Tibial artery (tissue), 4 donors: ENCODE data around the gene PLCXD3.

Source experiments
- DNase-seq, 2 donors: peaks; one replicate each; pipeline ENCODE4 v3.0.0-alpha.2; 2019
- H3K27ac ChIP-seq, 2 donors: fragments of 200-600 bp; sonication (generic) in 1 of 2; 1 replicate in 1 of 2; 2 replicates in 1 of 2; pipeline ENCODE4 v1.5.1; 2018 to 2019; ENCODE audit warnings: mild to moderate bottlenecking in 1 of 2
- H3K27me3 ChIP-seq, 2 donors: fragments of 200-600 bp; sonication (generic) in 1 of 2; one replicate each; pipeline versions ENCODE4 v1.5.1 to v1.6.0; 2016 to 2019
- H3K36me3 ChIP-seq, 3 donors: fragments of 200-600 bp; sonication (generic) in 2 of 3; one replicate each; pipeline ENCODE4 v1.5.1; 2016 to 2019; ENCODE audit warnings: mild to moderate bottlenecking in 2 of 3
- H3K4me1 ChIP-seq, 4 donors: fragments of 200-600 bp; sonication (generic) in 2 of 4; 1 replicate in 3 of 4; 2 replicates in 1 of 4; pipeline ENCODE4 v1.5.1; 2016 to 2019
- H3K4me3 ChIP-seq, 2 donors: fragments of 200-600 bp; sonication (generic) in 1 of 2; 1 replicate in 1 of 2; 2 replicates in 1 of 2; pipeline ENCODE4 v1.5.1; 2018 to 2019; ENCODE audit warnings: mild to moderate bottlenecking in 2 of 2
- H3K9me3 ChIP-seq, 3 donors: fragments of 200-600 bp; sonication (generic) in 1 of 3; one replicate each; pipeline ENCODE4 v1.5.1; 2016 to 2019
- CTCF ChIP-seq, 2 experiments: fragments of 200-600 bp in 1 of 2; fragments of 450-650 bp in 1 of 2; IDR thresholded peaks; one replicate each; pipeline ENCODE4 v1.5.1; 2017 to 2019; ENCODE audit warnings: antibody characterized with exemption in 2 of 2, mild to moderate bottlenecking in 1 of 2, moderate library complexity in 1 of 2
- intact Hi-C: fragments of 100-400 bp; cut with DNase I; formaldehyde crosslinking; loops from one replicate; pipeline ENCODE4 v1.15.0; 2023; ENCODE audit warnings: low total_unique reads

The PLCXD3 gene

DNA sequence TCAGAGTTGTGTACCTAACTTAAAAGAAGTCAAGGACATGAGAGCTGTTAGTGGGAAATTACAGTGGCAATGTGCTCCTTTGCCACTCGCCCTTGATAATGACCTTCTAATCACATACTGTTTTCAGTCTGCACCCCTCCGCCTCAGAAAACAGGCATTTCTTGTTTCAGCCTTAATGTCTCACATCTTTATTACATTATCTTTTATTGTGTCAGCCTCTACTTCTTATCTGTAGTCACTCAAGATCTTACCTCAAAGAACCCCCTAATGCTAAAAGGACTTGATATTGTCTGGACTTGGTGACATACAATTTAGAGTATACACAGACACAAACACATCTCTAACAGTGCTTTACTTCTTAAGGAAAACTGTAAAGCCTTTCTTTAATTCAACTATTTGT lies 97.9 kb downstream of the PLCXD3 start:
- Histone ChIP-seq H3K9me3 (no peaks in the 10 kb centered on the region), H3K36me3 (no peaks in the 10 kb centered on the region), H3K27me3 (no peaks in the 10 kb centered on the region), H3K4me1 (peaks cover 0 to 12% (median 0%) of the 10 kb centered on the region in 4 donors), H3K4me3 (no peak overlapping the region), H3K27ac (no peak overlapping the region)
- no peak for TF ChIP-seq CTCF (IDR thresholded peaks at IDR 0.05)
- no peak for DNase-seq
- intact Hi-C loops = no loop called here

- H3K4me1 ChIP-seq = peaks cover 0 to 12% (median 0%) of the 10 kb centered on the region in 4 donors
- H3K27me3 ChIP-seq = no peaks in the 10 kb centered on the region
- intact Hi-C loops = no loop called here
- no peak overlapping the region for H3K4me3 ChIP-seq
- no peak for TF ChIP-seq CTCF (IDR thresholded peaks at IDR 0.05)
- no peaks in the 10 kb centered on the region for H3K36me3 ChIP-seq
- no peak overlapping the region for H3K27ac ChIP-seq
- no peaks in the 10 kb centered on the region for H3K9me3 ChIP-seq
- DNase-seq = no peak
These were observed 99.7 kb downstream of the PLCXD3 start for GRCh38 chr5:41410737-41411136.

- Histone ChIP-seq H3K4me3 (no peak overlapping the region), H3K27me3 (no peaks in the 10 kb centered on the region), H3K36me3 (no peaks in the 10 kb centered on the region), H3K4me1 (peaks cover 0 to 12% (median 0%) of the 10 kb centered on the region in 4 donors), H3K9me3 (no peaks in the 10 kb centered on the region), H3K27ac (no peak overlapping the region)
- no peak for DNase-seq
- intact Hi-C loops = no loop called here
- no peak for TF ChIP-seq CTCF (IDR thresholded peaks at IDR 0.05)
These were observed 100.1 kb downstream of the PLCXD3 start for GRCh38 chr5:41410307-41410706.

- no peak for DNase-seq
- Histone ChIP-seq H3K36me3 (no peaks in the 10 kb centered on the region), H3K27me3 (no peaks in the 10 kb centered on the region), H3K27ac (peak overlapping the region in 1 of 2 donors; percentile 27), H3K9me3 (no peaks in the 10 kb centered on the region), H3K4me3 (no peak overlapping the region), H3K4me1 (peaks cover 0 to under 1% (median 0%) of the 10 kb centered on the region in 4 donors)
- no peak for TF ChIP-seq CTCF (IDR thresholded peaks at IDR 0.05)
- intact Hi-C loops = no loop called here
These were observed 101.5 kb downstream of the PLCXD3 start for GRCh38 chr5:41408676-41409443.

DNA sequence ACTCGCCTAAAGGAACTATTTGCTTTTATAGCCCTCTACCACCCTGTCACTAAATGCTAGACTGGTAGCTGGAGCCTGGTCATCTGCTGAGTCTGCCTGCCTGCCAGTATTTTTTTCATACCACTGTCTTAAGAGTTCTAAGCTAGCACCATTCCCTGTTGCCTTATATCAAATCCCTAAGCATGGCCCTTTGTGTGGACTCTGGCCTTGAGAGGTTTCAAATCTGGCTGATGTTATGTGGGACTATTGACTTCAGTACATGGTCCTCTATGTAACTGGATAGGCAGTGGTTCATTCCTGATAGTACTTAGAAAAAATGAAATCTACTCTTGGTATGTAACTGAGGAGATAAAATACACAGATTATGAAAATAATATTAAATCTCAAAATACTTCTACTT lies 103.5 kb downstream of the PLCXD3 start:
- DNase-seq = no peak
- no peaks in the 10 kb centered on the region for H3K36me3 ChIP-seq
- TF ChIP-seq CTCF (IDR thresholded peaks at IDR 0.05) = no peak
- H3K27ac ChIP-seq = no peak overlapping the region
- no peaks in the 10 kb centered on the region for H3K4me1 ChIP-seq
- intact Hi-C loops = no loop called here
- H3K9me3 ChIP-seq = no peaks in the 10 kb centered on the region
- no peak overlapping the region for H3K4me3 ChIP-seq
- H3K27me3 ChIP-seq = no peaks in the 10 kb centered on the region
